HL-60/S4 treated with phorbol 12-myristate 13-acetate at 8.2 ng/mL for 4 days and 3 days (cell line): ENCODE data around the gene GEMIN5.
"Not testable (repeated sequence)": the region's sequence is repeated elsewhere in the genome, so short reads cannot be mapped to it uniquely, and the experiment has no call there.

Source experiments
- in situ Hi-C: fragments of 300-500 bp; cut with MboI; formaldehyde crosslinking; loops from 2 replicates; pipeline ENCODE4 v1.15.0; 2022; ENCODE audit warnings: low sequenced_read_pairs

The GEMIN5 gene

GRCh38 chr5:154937718-154938466 lies at the start of gene GEMIN5:
TSS of gene GEMIN5 (minus strand) at chr5:154938211. CDS start at chr5:154938133, 78 bp downstream.
- in situ Hi-C loops = no loop called here

- in situ Hi-C loops = no loop called here
Measured at GRCh38 chr5:154986151-154986550, 48.1 kb upstream of the GEMIN5 start.

- in situ Hi-C loops = no loop called here
Measured at GRCh38 chr5:154984946-154985516, 47.0 kb upstream of the GEMIN5 start.

GRCh38 chr5:154978294-154978693 lies 40.3 kb upstream of the GEMIN5 start:
- in situ Hi-C loops = not testable (repeated sequence)

GRCh38 chr5:154977409-154977808 lies 39.4 kb upstream of the GEMIN5 start:
- in situ Hi-C loops = no loop called here

- in situ Hi-C loops = not testable (repeated sequence)
Measured at GRCh38 chr5:154976082-154976481, 38.1 kb upstream of the GEMIN5 start.

- in situ Hi-C loops = no loop called here
Measured at GRCh38 chr5:154972476-154973080, 34.6 kb upstream of the GEMIN5 start.

- in situ Hi-C loops = no loop called here
Measured at GRCh38 chr5:154971501-154971900, 33.5 kb upstream of the GEMIN5 start.

GRCh38 chr5:154970759-154971158 lies 32.7 kb upstream of the GEMIN5 start:
- in situ Hi-C loops = no loop called here

GRCh38 chr5:154968953-154969352 lies 30.9 kb upstream of the GEMIN5 start:
- in situ Hi-C loops = no loop called here

GRCh38 chr5:154967421-154968024 lies 29.5 kb upstream of the GEMIN5 start:
- in situ Hi-C loops = no loop called here

GRCh38 chr5:154966874-154967273 lies 28.9 kb upstream of the GEMIN5 start:
- in situ Hi-C loops = no loop called here

- in situ Hi-C loops = no loop called here
Measured at GRCh38 chr5:154966081-154966841, 28.2 kb upstream of the GEMIN5 start.

GRCh38 chr5:154962494-154962893 lies 24.5 kb upstream of the GEMIN5 start:
- in situ Hi-C loops = no loop called here

- in situ Hi-C loops = no loop called here
Measured at GRCh38 chr5:154956712-154957111, 18.7 kb upstream of the GEMIN5 start.

- in situ Hi-C loops = no loop called here
Measured at GRCh38 chr5:154949781-154950180, 11.8 kb upstream of the GEMIN5 start.

- in situ Hi-C loops = no loop called here
Measured at GRCh38 chr5:154948313-154948712, 10.3 kb upstream of the GEMIN5 start.

GRCh38 chr5:154947778-154948177 lies 9.8 kb upstream of the GEMIN5 start:
- in situ Hi-C loops = no loop called here

- in situ Hi-C loops = no loop called here
Measured at GRCh38 chr5:154945695-154946301, 7.8 kb upstream of the GEMIN5 start.

- in situ Hi-C loops = no loop called here
Measured at GRCh38 chr5:154944716-154945115, 6.7 kb upstream of the GEMIN5 start.

GRCh38 chr5:154943527-154943926 lies 5.5 kb upstream of the GEMIN5 start:
- in situ Hi-C loops = no loop called here
